Activated naive CD8-positive, alpha-beta T cell treated with anti-CD3 and anti-CD28 coated beads, Interleukin-2, amount 10 ng/mL, durations not matched to agents 7 days and 5 days (primary cell): ENCODE results near the gene DYNC2I2. TPM values are rescaled to one million over a fixed set of nuclear protein-coding genes. Genes with fewer than 3 reads are reported as not detected.
"Not testable (repeated sequence)": the region's sequence is repeated elsewhere in the genome, so short reads cannot be mapped to it uniquely, and the experiment has no call there.

Source experiments
- ATAC-seq: fragments of 150-1000 bp; cut with Tn5 transposase; one replicate; pipeline ENCODE4 v1.10.0; 2021; ENCODE audit warnings: low read depth, moderate library complexity
- POLR2A ChIA-PET: fragments of 350-600 bp; sonication (Branson Sonifier 250); formaldehyde crosslinking; loops from one replicate; lab custom pipeline; 2021; ENCODE audit warnings: antibody characterized with exemption; lab: Charles Lee
- DNase-seq: peaks from one replicate; pipeline ENCODE4 v3.0.0; 2021
- H3K27ac Mint-ChIP-seq: one replicate; pipeline ENCODE4 v1.8.0; 2022; ENCODE audit warnings: mild to moderate bottlenecking, mixed read lengths
- H3K27me3 Mint-ChIP-seq: one replicate; pipeline ENCODE4 v1.8.0; 2022; ENCODE audit warnings: mild to moderate bottlenecking, moderate library complexity, mixed read lengths
- H3K36me3 Mint-ChIP-seq: one replicate; pipeline ENCODE4 v1.8.0; 2021; ENCODE audit warnings: mild to moderate bottlenecking, mixed read lengths
- H3K4me1 Mint-ChIP-seq: one replicate; pipeline ENCODE4 v1.8.0; 2021; ENCODE audit warnings: mixed read lengths
- H3K4me3 Mint-ChIP-seq: one replicate; pipeline ENCODE4 v1.8.0; 2022; ENCODE audit warnings: mild to moderate bottlenecking, moderate library complexity, mixed read lengths
- H3K9me3 Mint-ChIP-seq: one replicate; pipeline ENCODE4 v1.8.0; 2021; ENCODE audit warnings: mixed read lengths
- total RNA-seq, 2 experiments: library from RNA; stranded (reverse); gene quantifications; one replicate each; pipeline ENCODE4 v1.2.3, GENCODE V29; 2021

DYNC2I2 gene
- total RNA-seq, 2 experiments from 2014 or later = 37.7 to 40.4 TPM

DNA sequence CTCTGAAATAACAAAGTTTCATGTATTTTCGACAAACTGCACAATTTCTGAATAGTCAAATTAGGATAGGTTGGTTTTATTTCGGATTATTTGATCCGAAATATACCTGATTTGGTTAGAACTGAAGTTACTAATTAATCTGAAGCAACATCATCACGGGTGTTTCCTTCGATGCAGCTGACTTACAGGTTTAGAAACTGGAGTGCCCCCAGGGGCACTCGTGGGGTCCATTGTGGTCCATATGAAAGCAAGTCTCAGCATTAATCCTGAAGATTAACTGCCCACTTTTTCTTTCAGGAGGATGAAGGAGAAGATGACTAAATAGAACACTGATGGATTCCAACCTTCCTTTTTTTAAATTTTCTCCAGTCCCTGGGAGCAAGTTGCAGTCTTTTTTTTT is 37.7 kb upstream of the DYNC2I2 start:
- H3K4me1 Mint-ChIP-seq = peaks cover 22% of the 10 kb centered on the region
- DNase-seq (no peak), ATAC-seq (no peak)
- no peak overlapping the region for H3K27ac Mint-ChIP-seq
- H3K27me3 Mint-ChIP-seq = no peaks in the 10 kb centered on the region
- H3K36me3 Mint-ChIP-seq = peaks cover 31% of the 10 kb centered on the region
- POLR2A ChIA-PET = interaction anchor here (0.7 to 1.4 kb wide), 3 partner anchors 8 to 228 kb away, joined by 3 to 7 read pairs (median 5); partner anchors contain the start of gene PKN3
- H3K9me3 Mint-ChIP-seq = no peaks in the 10 kb centered on the region
- no peak overlapping the region for H3K4me3 Mint-ChIP-seq

DNA sequence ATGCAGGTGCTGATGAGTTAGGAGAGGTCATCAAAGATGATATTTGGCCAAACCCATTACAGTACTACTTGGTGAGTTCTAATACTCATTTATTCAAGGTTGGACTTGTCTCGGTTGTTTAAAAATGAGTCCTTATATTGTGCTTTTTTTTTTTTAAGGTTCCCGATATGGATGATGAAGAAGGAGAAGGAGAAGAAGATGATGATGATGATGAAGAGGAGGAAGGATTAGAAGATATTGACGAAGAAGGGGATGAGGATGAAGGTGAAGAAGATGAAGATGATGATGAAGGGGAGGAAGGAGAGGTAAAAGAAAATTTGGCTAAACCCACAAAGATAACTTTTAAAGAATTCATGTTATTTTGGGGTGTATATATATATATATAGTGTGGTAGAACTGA is 37.1 kb upstream of the DYNC2I2 start:
- not testable (repeated sequence) for H3K4me3 Mint-ChIP-seq, ATAC-seq, H3K9me3 Mint-ChIP-seq, H3K27me3 Mint-ChIP-seq, DNase-seq
- Mint-ChIP-seq H3K36me3 (peaks cover 31% of the 10 kb centered on the region), H3K27ac (peak overlapping the region; percentile 30), H3K4me1 (peaks cover 22% of the 10 kb centered on the region)
- POLR2A ChIA-PET = interaction anchor here (1.4 to 1.5 kb wide), 2 partner anchors 9 kb away, joined by 4 to 5 read pairs; partner anchors contain the start of gene PKN3

DNA sequence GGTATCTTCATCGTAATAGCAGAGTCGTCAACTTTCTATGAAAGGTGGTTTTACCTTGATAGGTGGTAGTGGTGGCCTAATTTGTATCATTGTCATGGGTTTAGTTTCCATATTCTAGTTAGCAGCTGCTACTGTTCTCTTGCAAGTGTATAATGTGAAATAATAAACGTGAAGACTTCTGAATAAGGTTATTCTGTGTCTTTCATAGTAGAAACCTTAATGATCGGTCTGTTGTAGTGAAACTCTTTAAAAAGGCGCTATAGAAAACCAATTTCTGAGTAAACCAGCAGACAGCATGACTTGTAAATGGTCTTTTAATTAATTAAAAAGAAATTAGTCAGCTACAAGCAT is 34.0 kb upstream of the DYNC2I2 start:
- DNase-seq (no peak), ATAC-seq (no peak)
- Mint-ChIP-seq H3K27me3 (no peaks in the 10 kb centered on the region), H3K4me3 (peak overlapping the region; percentile 100), H3K4me1 (peaks cover 45% of the 10 kb centered on the region), H3K27ac (peak overlapping the region; percentile 99), H3K36me3 (peaks cover 27% of the 10 kb centered on the region), H3K9me3 (no peaks in the 10 kb centered on the region)
- POLR2A ChIA-PET = interaction anchor here (0.5 to 2.5 kb wide), 11 partner anchors 9 to 331 kb away, joined by 3 to 13 read pairs (median 5); partner anchors contain the start of genes ENDOG, PKN3 and ZDHHC12

DNA sequence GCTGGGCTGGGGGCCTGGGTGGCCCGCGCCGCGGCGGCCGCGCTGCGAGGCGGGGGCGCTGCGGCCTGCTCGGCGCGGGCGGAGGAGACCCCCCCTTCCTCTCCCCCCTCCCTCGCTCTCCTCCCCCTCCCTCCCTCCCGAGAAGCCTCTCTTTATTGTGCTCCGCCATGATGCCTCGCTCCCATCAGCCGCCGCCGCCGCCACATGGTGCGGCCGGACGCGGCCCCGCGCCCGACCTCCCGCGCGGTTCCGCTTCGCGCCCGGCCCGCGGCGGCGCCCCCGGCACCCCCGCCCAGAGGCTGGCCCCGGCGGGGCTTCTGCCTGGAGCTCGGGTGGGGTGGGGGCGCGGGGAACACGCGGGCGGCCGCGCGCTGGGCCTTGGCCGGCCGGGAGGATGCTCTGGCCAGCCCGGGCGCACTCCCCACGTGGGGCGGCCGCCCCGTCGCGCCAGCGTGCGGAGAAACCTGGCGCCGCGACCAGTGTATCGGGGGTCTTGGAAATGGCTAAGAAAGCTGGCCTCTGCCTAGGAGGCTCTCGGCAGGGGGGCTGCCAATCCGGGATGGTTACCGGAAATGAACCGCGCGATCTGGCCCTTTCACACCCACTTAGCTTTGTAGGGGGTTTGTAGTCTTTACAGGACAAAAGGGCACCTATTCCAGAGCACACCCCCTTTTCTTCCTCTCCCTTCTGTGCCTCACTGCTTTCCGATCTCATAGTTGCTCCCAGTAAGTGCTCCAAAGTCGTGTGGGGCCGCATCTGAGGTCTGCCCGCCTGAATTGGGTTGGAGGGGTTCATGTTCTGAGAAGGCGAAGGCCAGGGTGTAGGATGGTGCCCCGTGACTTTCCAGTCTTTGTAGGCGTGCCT is 33.4 kb upstream of the DYNC2I2 start:
- no peaks in the 10 kb centered on the region for H3K27me3 Mint-ChIP-seq
- peaks cover 26% of the 10 kb centered on the region for H3K36me3 Mint-ChIP-seq
- H3K27ac Mint-ChIP-seq = peak overlapping the region; percentile 99
- DNase-seq (peak; percentile 64), ATAC-seq (no peak)
- peak overlapping the region; percentile 100 for H3K4me3 Mint-ChIP-seq
- peaks cover 50% of the 10 kb centered on the region for H3K4me1 Mint-ChIP-seq
- POLR2A ChIA-PET = interaction anchor here (0.6 to 2.5 kb wide), 18 partner anchors 7 to 331 kb away, joined by 3 to 13 read pairs (median 4); partner anchors contain the start of genes DYNC2I2, ENDOG, GLE1 and PKN3
- no peaks in the 10 kb centered on the region for H3K9me3 Mint-ChIP-seq

DNA sequence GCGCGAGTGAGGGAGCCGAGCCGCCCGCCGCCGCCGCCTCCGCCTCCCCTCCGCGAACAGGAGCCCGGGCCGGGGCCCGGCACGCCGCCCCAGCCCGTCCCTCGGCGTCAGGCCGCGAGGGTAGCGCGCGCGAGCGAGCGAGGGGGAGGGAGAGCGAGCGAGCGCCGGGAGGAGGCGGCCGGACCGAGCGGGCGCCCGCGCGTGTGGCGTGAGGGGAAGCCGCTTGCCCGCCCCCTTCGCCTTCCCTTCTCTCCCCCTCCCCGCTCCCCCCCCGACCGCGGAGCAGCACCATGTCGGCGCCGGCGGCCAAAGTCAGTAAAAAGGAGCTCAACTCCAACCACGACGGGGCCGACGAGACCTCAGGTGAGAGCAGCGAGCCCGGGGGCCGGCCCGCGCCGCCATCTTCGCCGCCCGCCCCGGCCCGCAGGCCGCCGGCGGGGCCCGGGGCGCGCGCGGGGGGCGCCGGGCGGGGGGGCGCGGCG is 32.7 kb upstream of the DYNC2I2 start:
- Mint-ChIP-seq H3K4me1 (peaks cover 56% of the 10 kb centered on the region), H3K27me3 (no peaks in the 10 kb centered on the region)
- POLR2A ChIA-PET = interaction anchor here (0.5 to 2.5 kb wide), 16 partner anchors 8 to 184 kb away, joined by 3 to 13 read pairs (median 5); partner anchors contain the start of genes DYNC2I2, ENDOG, GLE1 and PKN3

DNA sequence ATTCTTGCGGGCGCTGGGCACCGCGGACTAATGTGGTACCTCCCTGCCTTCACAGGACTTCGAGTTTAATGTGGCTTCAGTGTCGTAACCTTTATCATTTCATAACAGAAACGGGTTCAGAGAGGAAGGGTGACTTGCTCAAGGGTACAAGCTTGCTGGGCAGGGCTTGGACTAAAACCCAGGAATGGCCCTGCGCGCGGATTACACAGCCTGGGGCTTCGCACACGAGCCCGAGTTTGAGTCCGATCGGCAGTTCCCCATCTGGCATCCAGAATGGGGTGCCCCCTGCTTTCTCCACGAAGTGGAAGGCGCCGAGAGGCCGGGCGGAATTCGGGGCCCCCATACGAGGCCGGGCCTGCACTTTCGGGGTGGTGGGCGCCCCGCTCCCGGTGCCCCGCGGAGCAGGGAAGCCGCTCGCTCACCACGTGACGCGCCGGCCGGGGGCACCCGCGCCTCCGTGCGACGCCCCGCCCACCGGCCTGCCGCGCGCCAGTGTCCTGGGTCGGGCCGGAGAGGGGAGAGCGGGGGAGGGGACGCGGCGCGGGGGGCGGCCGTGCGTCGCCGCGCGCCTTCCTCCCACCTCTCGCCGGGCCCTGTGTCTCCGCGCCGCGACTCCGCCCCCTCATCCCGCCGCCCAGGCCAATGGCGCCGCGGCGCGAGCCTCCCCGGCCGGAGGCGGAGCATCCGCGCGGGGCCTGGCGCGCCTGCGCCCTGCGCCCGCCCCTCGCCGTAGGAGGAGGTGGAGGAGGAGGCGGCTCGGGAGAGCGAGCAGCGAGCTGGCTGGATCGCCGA is 32.0 kb upstream of the DYNC2I2 start, which contains the start of gene SET:
TSS of gene SET (plus strand) at position 722 of the 792 bp plus-strand sequence. CDS start 361 bp downstream, outside the sequence.
- no peaks in the 10 kb centered on the region for H3K9me3 Mint-ChIP-seq
- POLR2A ChIA-PET = interaction anchor here (0.5 to 2.5 kb wide), 14 partner anchors 9 to 184 kb away, joined by 3 to 13 read pairs (median 5); partner anchors contain the start of genes DYNC2I2, ENDOG, GLE1 and PKN3
- peaks cover 23% of the 10 kb centered on the region for H3K36me3 Mint-ChIP-seq
- DNase-seq (peak; percentile 98), ATAC-seq (peak; percentile 83)
- peak within 1 kb of the TSS; percentile 96 for H3K27ac Mint-ChIP-seq
- peaks cover 56% of the 10 kb centered on the region for H3K4me1 Mint-ChIP-seq
- peak within 1 kb of the TSS; percentile 74 for H3K4me3 Mint-ChIP-seq
- no peaks in the 10 kb centered on the region for H3K27me3 Mint-ChIP-seq

More for the DNA sequence above, 32.7 kb upstream of the DYNC2I2 start:
- H3K4me3 Mint-ChIP-seq = peak overlapping the region; percentile 61
- H3K27ac Mint-ChIP-seq = peak overlapping the region; percentile 47
- no peaks in the 10 kb centered on the region for H3K9me3 Mint-ChIP-seq
- ATAC-seq (peak; percentile 2), DNase-seq (no peak)
- H3K36me3 Mint-ChIP-seq = peaks cover 23% of the 10 kb centered on the region

DNA sequence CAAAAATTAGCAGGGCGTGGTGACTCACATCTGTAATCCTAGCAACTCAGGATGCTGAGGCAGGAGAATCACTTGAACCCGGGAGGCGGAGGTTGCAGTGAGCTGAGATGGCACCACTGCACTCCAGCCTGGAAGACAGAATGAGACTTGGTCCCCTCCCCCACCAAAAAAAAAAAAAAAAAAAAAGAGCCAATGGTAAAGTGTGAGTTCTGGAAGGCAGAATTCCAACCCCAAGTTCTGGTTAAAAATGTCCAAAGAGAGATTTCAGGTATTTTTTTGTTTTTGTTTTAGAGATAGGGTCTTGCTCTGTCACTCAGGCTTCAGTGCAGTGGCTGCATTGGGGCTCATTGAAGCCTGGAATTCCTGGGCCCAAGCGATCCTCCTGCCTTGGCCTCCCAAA is 30.8 kb upstream of the DYNC2I2 start:
- peak overlapping the region; percentile 40 for H3K4me3 Mint-ChIP-seq
- H3K36me3 Mint-ChIP-seq = peaks cover 17% of the 10 kb centered on the region
- ATAC-seq (no peak), DNase-seq (no peak)
- POLR2A ChIA-PET = interaction anchor here (0.7 to 2.3 kb wide), 3 partner anchors 10 to 713 kb away, joined by 3 to 10 read pairs (median 4); partner anchors contain the start of gene DYNC2I2
- peaks cover 54% of the 10 kb centered on the region for H3K4me1 Mint-ChIP-seq
- peak overlapping the region; percentile 63 for H3K27ac Mint-ChIP-seq
- no peaks in the 10 kb centered on the region for H3K27me3 Mint-ChIP-seq
- H3K9me3 Mint-ChIP-seq = no peaks in the 10 kb centered on the region

DNA sequence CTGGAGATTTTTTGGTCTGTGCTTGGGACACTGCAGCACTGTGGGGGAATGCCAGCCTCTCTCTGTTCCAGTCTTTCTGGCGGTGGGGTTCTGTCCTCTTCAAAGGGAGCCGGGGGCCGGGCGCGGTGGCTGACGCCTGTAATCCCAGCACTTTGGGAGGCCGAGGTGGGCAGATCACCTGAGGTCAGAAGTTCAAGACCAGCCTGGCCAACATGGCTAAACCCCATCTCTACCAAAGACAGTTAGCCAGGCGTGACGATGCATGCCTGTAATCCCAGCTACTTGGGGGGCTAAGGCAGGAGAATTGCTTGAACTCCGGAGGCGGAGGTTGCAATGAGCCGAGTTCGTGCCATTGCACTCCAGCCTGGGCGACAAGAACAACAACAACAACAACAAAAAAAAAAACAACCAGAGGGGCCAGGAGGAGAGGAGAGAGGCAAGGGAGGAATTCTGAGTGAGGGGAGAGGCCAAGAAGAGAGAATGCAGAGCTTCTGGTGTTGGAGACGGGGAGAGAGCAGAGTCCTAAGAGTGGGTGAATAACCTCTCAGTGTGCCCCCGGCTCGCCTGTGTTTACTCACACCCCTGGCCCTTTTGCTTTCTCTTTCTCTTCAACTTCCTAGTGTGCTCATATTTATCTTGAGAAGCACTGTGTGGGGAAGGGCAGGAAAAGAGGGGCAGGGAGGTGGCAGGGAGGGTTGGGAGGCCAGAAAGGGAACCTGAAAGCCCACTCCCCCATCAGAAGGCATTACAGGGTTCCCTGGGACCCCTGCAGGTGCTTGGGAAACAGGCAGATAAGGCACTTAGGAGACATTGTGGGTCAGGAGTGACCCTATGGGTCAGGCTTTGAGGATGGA is 29.2 kb upstream of the DYNC2I2 start:
- H3K27me3 Mint-ChIP-seq = no peaks in the 10 kb centered on the region
- H3K4me1 Mint-ChIP-seq = peaks cover 47% of the 10 kb centered on the region
- peak overlapping the region; percentile 99 for H3K27ac Mint-ChIP-seq
- H3K4me3 Mint-ChIP-seq = peak overlapping the region; percentile 100
- DNase-seq (peak; percentile 53), ATAC-seq (peak; percentile 15)
- POLR2A ChIA-PET = interaction anchor here (0.6 to 2.9 kb wide), 2 partner anchors 25 to 28 kb away, joined by 4 to 15 read pairs; partner anchors contain the start of gene DYNC2I2
- peaks cover 11% of the 10 kb centered on the region for H3K36me3 Mint-ChIP-seq
- no peaks in the 10 kb centered on the region for H3K9me3 Mint-ChIP-seq

DNA sequence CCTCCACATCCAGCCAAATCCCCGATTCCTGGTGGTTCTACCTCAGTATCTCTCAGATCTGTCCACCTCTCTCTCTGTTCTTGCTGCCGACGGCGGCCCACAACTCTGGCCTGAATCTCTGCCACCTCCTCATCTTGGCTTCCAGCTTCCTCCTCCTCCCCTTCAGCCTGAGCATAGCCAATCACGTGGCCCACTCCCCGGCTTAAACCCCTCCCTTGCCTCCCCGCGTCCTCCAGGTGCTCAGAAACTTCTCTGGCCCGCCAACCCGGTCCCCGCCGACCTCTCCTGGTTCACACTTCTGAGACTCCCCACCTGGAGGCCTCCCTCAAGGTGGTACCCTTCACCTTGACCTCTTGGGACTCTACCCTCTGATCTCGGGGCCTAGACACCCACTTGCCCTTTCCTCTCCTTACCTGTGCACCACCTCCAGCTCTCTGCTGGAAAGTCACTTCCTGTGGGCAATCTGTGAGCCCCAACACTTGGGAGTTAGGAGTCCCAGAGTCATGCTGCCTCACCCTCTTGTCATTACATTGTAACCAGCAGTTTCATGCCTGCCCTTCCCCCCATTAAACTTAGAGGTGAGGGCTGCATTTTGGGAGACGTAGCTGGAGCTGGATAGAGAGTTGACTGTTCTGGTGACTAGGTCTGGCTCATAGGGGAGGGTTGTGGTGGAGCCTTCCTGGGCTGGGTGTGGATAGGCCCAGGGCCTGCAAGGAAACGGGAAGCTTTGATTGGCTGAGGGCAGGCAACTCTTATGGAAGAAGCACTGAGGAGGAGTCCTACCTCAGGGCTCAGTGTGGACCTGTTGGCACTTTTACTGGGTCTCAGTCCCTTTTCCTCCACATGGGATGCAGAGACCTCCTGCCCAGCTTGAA is 27.9 kb upstream of the DYNC2I2 start:
- Mint-ChIP-seq H3K27ac (peak overlapping the region; percentile 99), H3K36me3 (peaks cover 7% of the 10 kb centered on the region), H3K4me1 (peaks cover 44% of the 10 kb centered on the region), H3K27me3 (no peaks in the 10 kb centered on the region), H3K4me3 (peak overlapping the region; percentile 100), H3K9me3 (no peaks in the 10 kb centered on the region)
- DNase-seq (peak; percentile 76), ATAC-seq (peak; percentile 50)
- POLR2A ChIA-PET = interaction anchor here (0.6 to 2.9 kb wide), 19 partner anchors 8 to 198 kb away, joined by 3 to 15 read pairs (median 5); partner anchors contain the start of genes DYNC2I2, ENDOG, PKN3 and SPTAN1

DNA sequence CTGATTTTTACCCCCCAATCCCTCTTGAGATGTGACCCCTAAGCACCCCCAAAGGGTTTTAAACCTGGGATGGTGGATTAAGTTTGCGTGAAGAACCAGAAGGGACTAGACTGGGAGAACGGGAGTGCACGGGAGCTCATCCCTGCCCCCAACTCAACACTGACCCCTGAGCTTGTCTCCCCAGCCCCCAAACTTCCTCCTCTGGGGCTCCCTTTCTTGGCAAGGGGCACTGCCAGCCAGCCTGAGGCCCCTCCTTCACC is 27.3 kb upstream of the DYNC2I2 start:
- Mint-ChIP-seq H3K36me3 (peaks cover 8% of the 10 kb centered on the region), H3K27me3 (no peaks in the 10 kb centered on the region), H3K9me3 (no peaks in the 10 kb centered on the region), H3K4me1 (peaks cover 44% of the 10 kb centered on the region), H3K27ac (peak overlapping the region; percentile 99), H3K4me3 (peak overlapping the region; percentile 100)
- DNase-seq = no peak
- ATAC-seq = no peak
- POLR2A ChIA-PET = interaction anchor here (0.6 to 2.9 kb wide), 17 partner anchors 8 to 198 kb away, joined by 3 to 15 read pairs (median 5); partner anchors contain the start of genes DYNC2I2, ENDOG, PKN3 and SPTAN1
